ENCODE results near the gene HMG20B. TPM values are rescaled to one million over a fixed set of nuclear protein-coding genes. Genes with fewer than 3 reads are reported as not detected.

Gene HMG20B
- total and polyA plus RNA-seq, 2 of the 8 experiments (the other 6 are each of a cell fraction or from before 2014, with no cell fraction given): 42.9 to 74.2 TPM

GRCh38 chr19:3550947-3551791 is 21.6 kb upstream of the HMG20B start (continued):
- no peak for TF ChIP-seq SIRT6 (IDR thresholded peaks at IDR 0.05; ENCODE audit: low read length)
